ENCODE data around the gene MPV17.
"Not testable (repeated sequence)": the region's sequence is repeated elsewhere in the genome, so short reads cannot be mapped to it uniquely, and the experiment has no call there.

MPV17 gene

GRCh38 chr2:27322301-27322765 is 564 bp downstream of the MPV17 start:
- DNase-seq, result no peak

GRCh38 chr2:27320958-27321543 is 1.8 kb downstream of the MPV17 start:
- no peak for DNase-seq

GRCh38 chr2:27319839-27320238 is 3.1 kb downstream of the MPV17 start:
- DNase-seq, result not testable (repeated sequence)

GRCh38 chr2:27316655-27317412 is 6.1 kb downstream of the MPV17 start:
- DNase-seq, result no peak

GRCh38 chr2:27315122-27315521 is 7.8 kb downstream of the MPV17 start:
- no peak for DNase-seq

- no peak for DNase-seq
Observed at GRCh38 chr2:27314709-27315108, 8.2 kb downstream of the MPV17 start.

- DNase-seq, result no peak
Observed at GRCh38 chr2:27313882-27314645, 8.8 kb downstream of the MPV17 start.

GRCh38 chr2:27312152-27312551 is 10.7 kb downstream of the MPV17 start:
- DNase-seq, result no peak

- DNase-seq, result no peak
Observed at GRCh38 chr2:27309651-27310050, 13.2 kb downstream of the MPV17 start.

GRCh38 chr2:27308359-27308881 is 14.5 kb downstream of the MPV17 start, which contains the start of gene UCN:
UCN (minus strand) TSS chr2:27308445; CDS start chr2:27307895, 550 bp downstream.
- DNase-seq, result no peak

GRCh38 chr2:27307545-27308358 is 15.1 kb downstream of the MPV17 start:
- DNase-seq, result no peak

- DNase-seq, result no peak
Observed at GRCh38 chr2:27307287-27307544, 15.7 kb downstream of the MPV17 start.

GRCh38 chr2:27306573-27307286 is 16.2 kb downstream of the MPV17 start:
- DNase-seq, result peak in 2 of 4 experiments; percentile 9 to 17

GRCh38 chr2:27306136-27306535 is 16.8 kb downstream of the MPV17 start:
- no peak for DNase-seq

GRCh38 chr2:27305516-27305915 is 17.4 kb downstream of the MPV17 start:
- no peak for DNase-seq

GRCh38 chr2:27304488-27305240 is 18.2 kb downstream of the MPV17 start:
- no peak for DNase-seq

GRCh38 chr2:27303093-27304025 is 19.5 kb downstream of the MPV17 start:
- peak in 1 of 4 experiments; percentile 3 for DNase-seq

- not testable (repeated sequence) for DNase-seq
Observed at GRCh38 chr2:27300606-27301005, 22.3 kb downstream of the MPV17 start.

- DNase-seq, result no peak
Observed at GRCh38 chr2:27298391-27299080, 24.4 kb downstream of the MPV17 start.
